ENCODE results near the gene RBM4. TPM values are rescaled to one million over a fixed set of nuclear protein-coding genes. Genes with fewer than 3 reads are reported as not detected.

Gene RBM4
- total and polyA plus RNA-seq, 2 donors (not counting 1 experiment from before 2014, with no cell fraction given), result 105 to 161 TPM

DNA sequence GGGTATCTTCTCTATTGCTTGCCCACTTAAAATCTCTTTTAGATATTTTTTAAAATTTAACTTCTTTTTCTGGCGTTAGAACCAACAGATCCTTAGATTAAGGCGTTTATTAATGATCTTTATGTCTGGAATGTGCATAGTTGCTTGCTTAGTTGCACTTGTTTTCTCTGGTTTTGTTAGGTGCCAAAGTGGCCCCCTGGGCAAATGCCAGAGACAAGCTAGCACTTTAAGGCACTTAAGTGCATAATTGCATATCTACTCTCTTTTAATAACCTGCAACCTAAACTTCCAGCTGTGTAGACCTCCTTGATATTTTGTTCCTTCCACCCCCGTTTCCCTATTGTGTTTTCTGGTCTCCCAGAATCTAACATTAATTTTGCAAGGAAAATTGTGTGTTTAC, 3.3 kb downstream of the RBM4 start:
- H3K4me1 ChIP-seq (ENCODE audit: control insufficient read depth, extremely low read depth, insufficient read depth, low read length), result peaks cover 5% of the 10 kb centered on the region
- H3K4me2 ChIP-seq (ENCODE audit: extremely low read depth, insufficient read depth, low read length), result peak overlapping the region; percentile 99
- peaks cover 2% of the 10 kb centered on the region for H4K20me1 ChIP-seq (ENCODE audit: control insufficient read depth, extremely low read depth, insufficient read depth, low read length)
- no peak overlapping the region for H3K27ac ChIP-seq (ENCODE audit: insufficient read depth, low read length)
- H3K79me2 ChIP-seq (ENCODE audit: control insufficient read depth, insufficient read depth, low read length), result peaks cover 89% of the 10 kb centered on the region
- H3K9ac ChIP-seq (ENCODE audit: insufficient read depth, low read length), result no peak overlapping the region
- H3K9me3 ChIP-seq (ENCODE audit: control insufficient read depth, insufficient read depth, low read depth, low read length), result no peaks in the 10 kb centered on the region
- H3K36me3 ChIP-seq (ENCODE audit: control insufficient read depth, insufficient read depth, low read length), result peaks cover 24% of the 10 kb centered on the region
- TF ChIP-seq, protein P1, sequence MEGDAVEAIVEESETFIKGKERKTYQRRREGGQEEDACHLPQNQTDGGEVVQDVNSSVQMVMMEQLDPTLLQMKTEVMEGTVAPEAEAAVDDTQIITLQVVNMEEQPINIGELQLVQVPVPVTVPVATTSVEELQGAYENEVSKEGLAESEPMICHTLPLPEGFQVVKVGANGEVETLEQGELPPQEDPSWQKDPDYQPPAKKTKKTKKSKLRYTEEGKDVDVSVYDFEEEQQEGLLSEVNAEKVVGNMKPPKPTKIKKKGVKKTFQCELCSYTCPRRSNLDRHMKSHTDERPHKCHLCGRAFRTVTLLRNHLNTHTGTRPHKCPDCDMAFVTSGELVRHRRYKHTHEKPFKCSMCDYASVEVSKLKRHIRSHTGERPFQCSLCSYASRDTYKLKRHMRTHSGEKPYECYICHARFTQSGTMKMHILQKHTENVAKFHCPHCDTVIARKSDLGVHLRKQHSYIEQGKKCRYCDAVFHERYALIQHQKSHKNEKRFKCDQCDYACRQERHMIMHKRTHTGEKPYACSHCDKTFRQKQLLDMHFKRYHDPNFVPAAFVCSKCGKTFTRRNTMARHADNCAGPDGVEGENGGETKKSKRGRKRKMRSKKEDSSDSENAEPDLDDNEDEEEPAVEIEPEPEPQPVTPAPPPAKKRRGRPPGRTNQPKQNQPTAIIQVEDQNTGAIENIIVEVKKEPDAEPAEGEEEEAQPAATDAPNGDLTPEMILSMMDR (conservative IDR thresholded peaks at IDR 0.05 in 1 of 2, IDR thresholded peaks at IDR 0.05 in 1 of 2; ENCODE audit: low read depth in 1 of 2, low read length in 2 of 2), result no peak
- TF ChIP-seq EZH2 (IDR thresholded peaks at IDR 0.05; ENCODE audit: low read length, missing control alignments), result no peak
- peak overlapping the region; percentile 8 to 95 (median 90) for H3K4me3 ChIP-seq (replicated peaks in 1 of 4; ENCODE audit: control extremely low read depth in 1 of 4, insufficient read depth in 1 of 4, low read depth in 3 of 4, low read length in 4 of 4)
- no peaks in the 10 kb centered on the region for H3K27me3 ChIP-seq (ENCODE audit: control insufficient read depth, insufficient read depth, low read length)
- H2AFZ ChIP-seq (ENCODE audit: low read length), result no peak overlapping the region
- DNase-seq (ENCODE audit: low read depth in 2 of 2), result peak in 1 of 2 donors; percentile 63

DNA sequence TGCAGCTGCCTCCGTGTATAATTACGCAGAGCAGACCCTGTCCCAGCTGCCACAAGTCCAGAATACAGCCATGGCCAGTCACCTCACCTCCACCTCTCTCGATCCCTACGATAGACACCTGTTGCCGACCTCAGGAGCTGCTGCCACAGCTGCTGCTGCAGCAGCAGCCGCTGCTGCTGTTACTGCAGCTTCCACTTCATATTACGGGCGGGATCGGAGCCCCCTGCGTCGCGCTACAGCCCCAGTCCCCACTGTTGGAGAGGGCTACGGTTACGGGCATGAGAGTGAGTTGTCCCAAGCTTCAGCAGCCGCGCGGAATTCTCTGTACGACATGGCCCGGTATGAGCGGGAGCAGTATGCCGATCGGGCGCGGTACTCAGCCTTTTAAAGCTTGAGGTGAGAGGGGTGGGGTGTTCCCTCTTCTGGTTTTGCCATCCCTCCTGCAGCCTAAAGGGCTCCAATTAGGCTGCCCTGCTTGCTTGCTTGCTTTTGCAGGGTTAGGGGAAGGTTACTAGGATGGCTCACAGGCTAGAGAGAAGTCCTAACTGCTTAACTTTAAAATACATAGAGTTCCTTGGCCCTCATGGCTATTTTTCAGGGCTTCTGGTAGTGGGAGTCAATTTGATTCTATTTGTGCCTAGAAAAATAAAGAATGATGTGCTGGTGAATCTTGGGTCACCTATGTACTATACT, 5.4 kb downstream of the RBM4 start:
- H3K27ac ChIP-seq (ENCODE audit: insufficient read depth, low read length), result no peak overlapping the region
- H4K20me1 ChIP-seq (ENCODE audit: control insufficient read depth, extremely low read depth, insufficient read depth, low read length), result peaks cover 2% of the 10 kb centered on the region
- peaks cover 28% of the 10 kb centered on the region for H3K36me3 ChIP-seq (ENCODE audit: control insufficient read depth, insufficient read depth, low read length)
- H3K4me3 ChIP-seq (replicated peaks in 1 of 4; ENCODE audit: control extremely low read depth in 1 of 4, insufficient read depth in 1 of 4, low read depth in 3 of 4, low read length in 4 of 4), result no peak overlapping the region
- H3K4me1 ChIP-seq (ENCODE audit: control insufficient read depth, extremely low read depth, insufficient read depth, low read length), result peaks cover 5% of the 10 kb centered on the region
- no peak overlapping the region for H3K9ac ChIP-seq (ENCODE audit: insufficient read depth, low read length)
- H3K4me2 ChIP-seq (ENCODE audit: extremely low read depth, insufficient read depth, low read length), result no peak overlapping the region
- H2AFZ ChIP-seq (ENCODE audit: low read length), result no peak overlapping the region
- H3K79me2 ChIP-seq (ENCODE audit: control insufficient read depth, insufficient read depth, low read length), result peaks cover 94% of the 10 kb centered on the region
- H3K9me3 ChIP-seq (ENCODE audit: control insufficient read depth, insufficient read depth, low read depth, low read length), result no peaks in the 10 kb centered on the region
- TF ChIP-seq, protein P1 (conservative IDR thresholded peaks at IDR 0.05 in 1 of 2, IDR thresholded peaks at IDR 0.05 in 1 of 2; ENCODE audit: low read depth in 1 of 2, low read length in 2 of 2), result no peak
- no peak for TF ChIP-seq EZH2 (IDR thresholded peaks at IDR 0.05; ENCODE audit: low read length, missing control alignments)
- DNase-seq (ENCODE audit: low read depth in 2 of 2), result no peak
- H3K27me3 ChIP-seq (ENCODE audit: control insufficient read depth, insufficient read depth, low read length), result no peaks in the 10 kb centered on the region

DNA sequence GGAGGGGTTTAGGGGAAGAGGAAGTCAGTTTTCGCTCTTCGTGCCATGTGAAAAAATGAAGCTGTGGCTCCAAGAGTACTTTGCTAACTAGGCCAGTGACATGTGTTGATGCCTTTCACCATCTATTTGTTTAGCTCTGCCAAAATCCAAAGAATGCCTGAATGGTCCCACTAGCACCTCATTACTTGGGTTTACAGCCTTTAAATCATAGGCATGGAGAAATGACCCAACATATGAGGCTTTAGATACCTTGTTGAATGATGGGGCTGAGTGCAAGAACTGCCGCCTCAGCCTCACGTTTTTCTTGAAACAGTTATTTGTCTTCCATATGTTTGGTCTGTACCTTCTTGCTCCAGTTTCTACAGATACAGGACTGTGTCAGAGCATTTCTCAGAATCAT, 8.3 kb downstream of the RBM4 start:
- Histone ChIP-seq H3K27me3 (ENCODE audit: control insufficient read depth, insufficient read depth, low read length) (no peaks in the 10 kb centered on the region), H3K4me3 (replicated peaks in 1 of 4; ENCODE audit: control extremely low read depth in 1 of 4, insufficient read depth in 1 of 4, low read depth in 3 of 4, low read length in 4 of 4) (no peak overlapping the region), H3K9ac (ENCODE audit: insufficient read depth, low read length) (no peak overlapping the region), H3K4me1 (ENCODE audit: control insufficient read depth, extremely low read depth, insufficient read depth, low read length) (no peaks in the 10 kb centered on the region), H3K36me3 (ENCODE audit: control insufficient read depth, insufficient read depth, low read length) (peaks cover 30% of the 10 kb centered on the region), H2AFZ (ENCODE audit: low read length) (no peak overlapping the region), H4K20me1 (ENCODE audit: control insufficient read depth, extremely low read depth, insufficient read depth, low read length) (peaks cover 2% of the 10 kb centered on the region), H3K79me2 (ENCODE audit: control insufficient read depth, insufficient read depth, low read length) (peaks cover 82% of the 10 kb centered on the region), H3K4me2 (ENCODE audit: extremely low read depth, insufficient read depth, low read length) (no peak overlapping the region), H3K9me3 (ENCODE audit: control insufficient read depth, insufficient read depth, low read depth, low read length) (no peaks in the 10 kb centered on the region), H3K27ac (ENCODE audit: insufficient read depth, low read length) (no peak overlapping the region)
- TF ChIP-seq, protein P1 (conservative IDR thresholded peaks at IDR 0.05 in 1 of 2, IDR thresholded peaks at IDR 0.05 in 1 of 2; ENCODE audit: low read depth in 1 of 2, low read length in 2 of 2), result no peak
- no peak for TF ChIP-seq EZH2 (IDR thresholded peaks at IDR 0.05; ENCODE audit: low read length, missing control alignments)
- no peak for DNase-seq (ENCODE audit: low read depth in 2 of 2)
